Vagina (tissue), 2 donors: ENCODE data around the gene STX1B. TPM values are rescaled to one million over a fixed set of nuclear protein-coding genes. Genes with fewer than 3 reads are reported as not detected.

Experiments used
- DNase-seq, 2 donors: peaks; one replicate each; pipeline ENCODE4 v3.0.0-alpha.2; 2017; ENCODE audit errors: extremely low spot score in 2 of 2
- H3K27ac ChIP-seq: fragments of 200-600 bp; sonication (generic); one replicate; pipeline ENCODE4 v1.5.1; 2019
- H3K27me3 ChIP-seq: fragments of 200-600 bp; sonication (generic); one replicate; pipeline ENCODE4 v1.5.1; 2019
- H3K36me3 ChIP-seq, 2 donors: fragments of 200-600 bp; sonication (generic); one replicate each; pipeline ENCODE4 v1.5.1; 2017 to 2019
- H3K4me1 ChIP-seq: fragments of 200-600 bp; sonication (generic); one replicate; pipeline ENCODE4 v1.5.1; 2019
- H3K4me3 ChIP-seq, 2 donors: fragments of 200-600 bp; sonication (generic); 1 replicate in 1 of 2; 2 replicates in 1 of 2; pipeline ENCODE4 v1.5.1; 2016 to 2019
- H3K9me3 ChIP-seq: fragments of 200-600 bp; sonication (generic); one replicate; pipeline ENCODE4 v1.5.1; 2019
- POLR2A ChIP-seq, 2 donors: fragments of 450-650 bp; IDR thresholded peaks; one replicate each; pipeline ENCODE4 v1.6.1; 2017; ENCODE audit warnings: antibody characterized with exemption in 2 of 2, mild to moderate bottlenecking in 2 of 2, moderate library complexity in 2 of 2
- POLR2AphosphoS5 ChIP-seq, 2 donors: sonication (generic); formaldehyde crosslinking; IDR thresholded peaks; one replicate each; pipeline ENCODE4 v1.9.0; 2017; ENCODE audit warnings: antibody characterized with exemption in 2 of 2, mild to moderate bottlenecking in 2 of 2, low read depth in 1 of 2; ENCODE audit not compliant: insufficient read depth in 1 of 2
- intact Hi-C: fragments of 100-400 bp; cut with DNase I; formaldehyde crosslinking; loops from one replicate; pipeline ENCODE4 v1.15.1; 2023
- total RNA-seq: library from RNA; depleted of rRNA; stranded (reverse); fragments of >200 nt; gene quantifications from one replicate; pipeline ENCODE4 v1.2.3, GENCODE V29; 2016
- TF ChIP-seq, protein P1 (sequence below), 3 experiments: fragments of 450-650 bp in 2 of 3; fragments of 200-600 bp in 1 of 3; sonication (generic) in 1 of 3; IDR thresholded peaks; one replicate each; pipeline ENCODE4 v1.5.1; 2017 to 2019; ENCODE audit warnings: antibody characterized with exemption in 3 of 3, mild to moderate bottlenecking in 2 of 3, moderate library complexity in 2 of 3

The STX1B gene
- total RNA-seq = 4.7 TPM

DNA sequence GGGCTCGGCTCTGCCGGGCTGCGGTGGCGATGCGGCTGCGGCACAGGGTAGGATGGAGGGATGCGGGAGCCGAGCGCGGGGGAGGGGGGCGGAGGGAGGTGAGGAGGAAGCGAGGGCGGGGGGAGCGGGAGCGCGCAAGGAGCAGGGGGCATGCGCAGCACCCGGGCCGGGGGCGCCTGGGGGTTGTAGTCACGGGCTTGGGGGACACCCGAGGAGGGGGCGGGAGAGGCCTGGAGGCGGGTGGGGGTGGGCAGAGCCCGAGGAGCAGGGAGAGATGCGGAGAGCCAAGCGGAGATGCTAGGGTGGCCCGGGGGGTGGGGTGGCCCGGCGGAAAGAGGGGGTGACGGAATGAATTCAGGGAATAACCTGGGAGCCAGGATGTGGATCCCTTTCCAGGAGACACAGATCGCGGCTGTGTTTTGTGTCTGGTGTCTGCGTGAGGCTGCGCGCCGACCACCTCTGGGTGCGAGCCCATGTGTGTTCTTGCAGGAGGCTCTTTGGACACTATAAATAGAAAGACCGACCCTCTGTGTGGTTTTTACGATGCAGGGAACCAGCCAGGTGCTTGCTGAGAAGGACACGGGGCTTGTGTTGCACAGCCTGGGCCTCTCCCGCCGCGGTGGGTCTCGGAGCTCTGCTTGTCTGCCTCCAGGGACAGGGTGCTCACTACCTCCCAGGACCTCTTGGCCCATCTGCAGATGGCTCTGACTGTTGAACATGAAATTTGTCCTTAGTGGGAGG, at the start of gene STX1B:
STX1B (minus strand) TSS at position 54 of the 741 bp plus-strand sequence. CDS start 242 bp downstream, outside the sequence.
- no peak within 1 kb of the TSS for H3K27ac ChIP-seq
- no peaks in the 10 kb centered on the region for H3K36me3 ChIP-seq
- no peak for DNase-seq
- H3K9me3 ChIP-seq = no peaks in the 10 kb centered on the region
- TF ChIP-seq, protein P1, sequence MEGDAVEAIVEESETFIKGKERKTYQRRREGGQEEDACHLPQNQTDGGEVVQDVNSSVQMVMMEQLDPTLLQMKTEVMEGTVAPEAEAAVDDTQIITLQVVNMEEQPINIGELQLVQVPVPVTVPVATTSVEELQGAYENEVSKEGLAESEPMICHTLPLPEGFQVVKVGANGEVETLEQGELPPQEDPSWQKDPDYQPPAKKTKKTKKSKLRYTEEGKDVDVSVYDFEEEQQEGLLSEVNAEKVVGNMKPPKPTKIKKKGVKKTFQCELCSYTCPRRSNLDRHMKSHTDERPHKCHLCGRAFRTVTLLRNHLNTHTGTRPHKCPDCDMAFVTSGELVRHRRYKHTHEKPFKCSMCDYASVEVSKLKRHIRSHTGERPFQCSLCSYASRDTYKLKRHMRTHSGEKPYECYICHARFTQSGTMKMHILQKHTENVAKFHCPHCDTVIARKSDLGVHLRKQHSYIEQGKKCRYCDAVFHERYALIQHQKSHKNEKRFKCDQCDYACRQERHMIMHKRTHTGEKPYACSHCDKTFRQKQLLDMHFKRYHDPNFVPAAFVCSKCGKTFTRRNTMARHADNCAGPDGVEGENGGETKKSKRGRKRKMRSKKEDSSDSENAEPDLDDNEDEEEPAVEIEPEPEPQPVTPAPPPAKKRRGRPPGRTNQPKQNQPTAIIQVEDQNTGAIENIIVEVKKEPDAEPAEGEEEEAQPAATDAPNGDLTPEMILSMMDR (IDR thresholded peaks at IDR 0.05) = no peak
- TF ChIP-seq POLR2A (IDR thresholded peaks at IDR 0.05) = no peak
- TF ChIP-seq POLR2AphosphoS5 (IDR thresholded peaks at IDR 0.05; ENCODE audit: insufficient read depth in 1 of 2, low read depth in 1 of 2) = no peak
- intact Hi-C loops = no loop called here
- peak within 1 kb of the TSS in 1 of 2 donors; percentile 44 for H3K4me3 ChIP-seq
- no peaks in the 10 kb centered on the region for H3K27me3 ChIP-seq
- peaks cover 5% of the 10 kb centered on the region for H3K4me1 ChIP-seq

DNA sequence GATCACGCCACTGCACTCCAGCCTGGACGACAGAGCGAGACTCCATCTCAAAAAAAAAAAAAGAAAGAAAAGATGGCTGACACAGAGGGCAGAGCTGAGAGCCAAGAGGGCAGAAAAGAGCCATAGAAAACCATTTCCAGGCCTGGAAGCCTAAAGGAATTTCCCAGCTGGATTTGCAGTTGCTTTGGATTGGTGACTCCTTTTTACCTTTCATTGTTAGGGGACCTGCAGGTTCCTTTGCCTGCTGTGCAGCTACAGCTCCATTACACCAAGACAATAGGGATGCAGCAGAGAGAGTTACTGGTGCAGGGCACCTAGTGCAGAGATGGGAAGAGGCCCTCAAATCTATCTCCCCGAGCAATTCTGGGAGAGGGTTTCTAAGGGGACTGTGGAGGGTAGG, 45.2 kb upstream of the STX1B start:
- H3K4me3 ChIP-seq = no peak overlapping the region
- DNase-seq = no peak
- peaks cover 8% of the 10 kb centered on the region for H3K4me1 ChIP-seq
- TF ChIP-seq, protein P1 (IDR thresholded peaks at IDR 0.05) = no peak
- TF ChIP-seq POLR2A (IDR thresholded peaks at IDR 0.05) (no peak), POLR2AphosphoS5 (IDR thresholded peaks at IDR 0.05; ENCODE audit: insufficient read depth in 1 of 2, low read depth in 1 of 2) (no peak)
- no peaks in the 10 kb centered on the region for H3K36me3 ChIP-seq
- intact Hi-C loops = no loop called here
- H3K27ac ChIP-seq = no peak overlapping the region
- H3K27me3 ChIP-seq = no peaks in the 10 kb centered on the region
- H3K9me3 ChIP-seq = no peaks in the 10 kb centered on the region

DNA sequence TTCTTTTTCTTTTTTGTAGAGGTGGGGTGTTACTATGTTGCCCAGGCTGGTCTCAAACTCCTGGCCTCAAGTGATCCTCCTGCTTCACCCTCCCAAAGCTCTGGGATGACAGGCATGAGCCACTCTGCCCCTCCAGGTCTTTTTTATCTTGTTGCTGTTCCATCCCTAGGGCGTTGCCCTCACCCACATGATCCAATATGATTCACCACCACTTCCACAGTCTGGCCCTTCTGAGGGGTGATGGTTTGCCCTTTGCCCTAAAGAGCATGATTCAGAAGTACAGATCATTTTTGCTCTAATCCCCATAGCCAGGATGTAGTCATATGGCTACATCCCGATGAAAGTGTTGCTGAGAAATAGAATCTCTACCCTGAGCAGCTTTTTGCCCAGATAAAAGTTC, 41.7 kb upstream of the STX1B start:
- Histone ChIP-seq H3K27me3 (no peaks in the 10 kb centered on the region), H3K4me1 (peaks cover 8% of the 10 kb centered on the region), H3K27ac (no peak overlapping the region), H3K9me3 (no peaks in the 10 kb centered on the region), H3K4me3 (no peak overlapping the region), H3K36me3 (no peaks in the 10 kb centered on the region)
- TF ChIP-seq POLR2AphosphoS5 (IDR thresholded peaks at IDR 0.05; ENCODE audit: insufficient read depth in 1 of 2, low read depth in 1 of 2) (no peak), POLR2A (IDR thresholded peaks at IDR 0.05) (no peak)
- TF ChIP-seq, protein P1 (IDR thresholded peaks at IDR 0.05) = no peak
- DNase-seq = no peak
- intact Hi-C loops = no loop called here

DNA sequence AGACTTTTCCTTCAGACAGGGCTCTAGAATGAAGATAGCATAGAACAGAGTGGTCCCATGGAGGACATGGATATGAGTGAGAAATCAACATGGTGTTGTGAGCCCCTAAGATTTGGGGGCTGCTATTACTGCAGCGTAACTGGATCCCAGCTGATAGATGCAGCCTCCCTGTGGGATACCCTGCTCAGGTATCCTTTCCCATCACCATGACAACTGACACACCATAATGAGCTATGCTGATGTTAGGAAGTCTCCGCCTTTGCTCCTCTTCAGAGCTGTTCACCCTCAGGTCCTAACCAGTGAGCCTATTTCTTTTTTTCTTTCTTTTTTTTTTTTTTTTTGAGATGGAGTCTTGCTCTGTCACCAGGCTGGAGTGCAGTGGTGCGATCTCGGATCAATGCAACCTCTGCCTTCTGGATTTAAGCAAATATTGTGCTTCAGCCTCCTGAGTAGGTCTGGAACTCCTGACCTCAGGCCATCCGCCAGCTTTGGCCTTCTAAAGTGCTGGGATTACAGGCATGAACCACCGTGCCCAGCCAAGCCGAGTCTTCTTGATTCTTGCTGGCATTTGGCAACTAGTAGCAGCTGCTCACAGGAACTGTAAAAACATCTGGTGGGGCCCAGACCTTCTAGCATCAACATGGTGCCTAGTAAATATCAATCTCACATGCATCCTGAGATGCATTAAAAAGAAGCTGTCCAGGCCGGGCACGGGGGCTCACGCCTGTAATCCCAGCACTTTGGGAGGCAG, 40.0 kb upstream of the STX1B start:
- H3K27ac ChIP-seq = no peak overlapping the region
- H3K9me3 ChIP-seq = no peaks in the 10 kb centered on the region
- H3K4me1 ChIP-seq = peaks cover 8% of the 10 kb centered on the region
- no peak for TF ChIP-seq POLR2A (IDR thresholded peaks at IDR 0.05)
- no peak for TF ChIP-seq POLR2AphosphoS5 (IDR thresholded peaks at IDR 0.05; ENCODE audit: insufficient read depth in 1 of 2, low read depth in 1 of 2)
- TF ChIP-seq, protein P1 (IDR thresholded peaks at IDR 0.05) = no peak
- H3K4me3 ChIP-seq = no peak overlapping the region
- H3K36me3 ChIP-seq = no peaks in the 10 kb centered on the region
- no peak for DNase-seq
- intact Hi-C loops = no loop called here
- H3K27me3 ChIP-seq = no peaks in the 10 kb centered on the region
